Activated CD4-positive, alpha-beta memory T cell treated with anti-CD3 and anti-CD28 coated beads for 36 hours (primary cell): Measurements from ENCODE around the gene CEMIP. TPM values are rescaled to one million over a fixed set of nuclear protein-coding genes. Genes with fewer than 3 reads are reported as not detected.

Experiments
- CTCF ChIA-PET: fragments of 350-600 bp; sonication (Branson Sonifier 250); formaldehyde crosslinking; loops from one replicate; lab custom pipeline; 2021; ENCODE audit warnings: antibody characterized with exemption, inconsistent platforms; lab: Charles Lee
- POLR2A ChIA-PET: fragments of 350-600 bp; sonication (Branson Sonifier 250); formaldehyde crosslinking; loops from one replicate; lab custom pipeline; 2021; ENCODE audit warnings: antibody characterized with exemption; lab: Charles Lee
- DNase-seq: peaks from one replicate; pipeline ENCODE4 v3.0.0-alpha.2; 2020
- H3K27ac Mint-ChIP-seq: one replicate; pipeline ENCODE4 v1.8.0; 2021; ENCODE audit warnings: mixed read lengths
- H3K27me3 Mint-ChIP-seq: one replicate; pipeline ENCODE4 v1.8.0; 2021; ENCODE audit warnings: mixed read lengths
- H3K36me3 Mint-ChIP-seq: one replicate; pipeline ENCODE4 v1.8.0; 2021; ENCODE audit warnings: mixed read lengths
- H3K4me1 Mint-ChIP-seq: one replicate; pipeline ENCODE4 v1.8.0; 2021; ENCODE audit warnings: low read depth, mixed read lengths
- H3K4me3 Mint-ChIP-seq: one replicate; pipeline ENCODE4 v1.8.0; 2021; ENCODE audit warnings: mild to moderate bottlenecking, mixed read lengths
- H3K9me3 Mint-ChIP-seq: one replicate; pipeline ENCODE4 v1.8.0; 2021; ENCODE audit warnings: mixed read lengths
- intact Hi-C: fragments of 100-400 bp; cut with micrococcal nuclease; formaldehyde crosslinking; loops from one replicate; pipeline ENCODE4 v1.15.1; 2023
- total RNA-seq, 2 experiments: library from RNA; stranded (reverse); gene quantifications; one replicate each; pipeline ENCODE4 v1.2.3, GENCODE V29; 2021

The CEMIP gene
- total RNA-seq, 2 experiments from 2014 or later, result 0.07 TPM; not detected in 1

DNA sequence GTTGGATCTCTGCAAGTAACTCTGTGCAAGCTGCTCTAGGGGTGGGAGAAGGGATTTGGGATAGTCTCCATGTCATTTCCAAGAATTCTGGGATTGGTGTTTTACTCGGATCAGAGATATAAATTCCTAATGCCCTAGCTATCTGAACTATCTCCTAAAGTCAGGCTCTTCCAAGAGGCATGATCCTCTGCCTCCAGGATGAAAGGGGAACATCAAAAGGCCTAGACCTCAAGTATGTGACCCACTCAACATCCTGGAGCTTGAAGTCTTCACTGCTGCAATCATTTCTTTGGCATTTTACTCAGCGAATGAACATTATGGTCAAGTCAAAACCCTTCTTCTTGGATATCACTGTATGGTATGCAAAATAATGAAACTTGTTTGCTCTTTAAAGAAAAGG, 104.5 kb downstream of the CEMIP start:
- Mint-ChIP-seq H3K9me3 (no peaks in the 10 kb centered on the region), H3K27ac (no peak overlapping the region), H3K4me3 (no peak overlapping the region), H3K27me3 (no peaks in the 10 kb centered on the region), H3K36me3 (no peaks in the 10 kb centered on the region), H3K4me1 (peaks cover 2% of the 10 kb centered on the region)
- ChIA-PET CTCF (no interaction called here), POLR2A (no interaction called here)
- no peak for DNase-seq
- intact Hi-C loops, result no loop called here

DNA sequence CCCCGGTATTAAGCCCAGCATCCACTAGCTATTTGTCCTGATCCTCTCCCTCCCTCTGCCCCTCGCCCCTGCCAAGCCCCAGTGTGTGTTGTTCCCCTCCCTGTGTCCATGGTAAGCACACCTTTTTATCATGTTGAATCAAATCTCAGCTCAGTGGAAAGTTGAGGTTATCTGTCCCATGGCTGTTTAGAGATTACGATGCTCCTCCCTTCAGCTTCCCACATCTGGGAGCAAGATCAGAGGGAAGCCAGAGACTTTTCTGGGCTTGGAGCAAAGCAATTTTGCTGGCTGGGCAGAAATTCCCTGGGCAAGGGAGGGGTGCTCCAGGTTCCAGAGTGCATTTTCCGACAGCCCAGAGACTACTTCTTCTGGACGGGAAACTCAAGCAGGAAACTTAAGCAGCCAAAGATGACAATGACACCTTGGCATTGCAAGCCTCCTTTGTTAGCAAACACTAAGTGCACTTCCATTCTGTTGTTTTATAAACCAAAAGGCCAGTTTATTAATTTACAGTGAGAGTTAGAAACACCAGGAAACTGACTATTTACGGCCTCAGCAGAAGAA, 105.9 kb downstream of the CEMIP start:
- ChIA-PET POLR2A (no interaction called here), CTCF (no interaction called here)
- H3K27ac Mint-ChIP-seq, result no peak overlapping the region
- DNase-seq, result no peak
- H3K9me3 Mint-ChIP-seq, result no peaks in the 10 kb centered on the region
- no peak overlapping the region for H3K4me3 Mint-ChIP-seq
- peaks cover 5% of the 10 kb centered on the region for H3K4me1 Mint-ChIP-seq
- no peaks in the 10 kb centered on the region for H3K36me3 Mint-ChIP-seq
- H3K27me3 Mint-ChIP-seq, result no peaks in the 10 kb centered on the region
- intact Hi-C loops, result no loop called here

DNA sequence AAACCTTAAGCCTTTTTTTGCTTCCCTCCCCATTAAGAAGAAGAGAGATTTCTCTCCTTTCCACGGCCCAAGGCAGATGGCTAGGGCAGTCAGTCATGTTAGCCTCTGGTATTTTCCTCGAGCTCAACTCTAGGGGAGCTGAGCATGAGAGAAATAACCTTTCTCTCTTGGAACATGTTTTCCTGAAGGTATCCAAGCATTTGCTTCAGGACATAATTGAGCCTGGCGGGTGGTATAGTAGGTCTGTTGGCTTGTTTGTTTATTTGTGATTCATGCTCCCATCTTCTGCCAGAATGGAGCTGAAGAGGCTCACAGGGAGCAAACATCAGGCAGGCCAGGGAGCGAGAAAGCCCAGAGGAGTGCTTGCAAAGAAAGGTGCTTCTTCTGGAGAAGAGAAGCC, 108.0 kb downstream of the CEMIP start:
- Mint-ChIP-seq H3K4me1 (peaks cover 5% of the 10 kb centered on the region), H3K4me3 (no peak overlapping the region), H3K36me3 (no peaks in the 10 kb centered on the region), H3K27ac (no peak overlapping the region), H3K27me3 (no peaks in the 10 kb centered on the region), H3K9me3 (no peaks in the 10 kb centered on the region)
- no peak for DNase-seq
- ChIA-PET POLR2A (no interaction called here), CTCF (no interaction called here)
- intact Hi-C loops, result no loop called here

DNA sequence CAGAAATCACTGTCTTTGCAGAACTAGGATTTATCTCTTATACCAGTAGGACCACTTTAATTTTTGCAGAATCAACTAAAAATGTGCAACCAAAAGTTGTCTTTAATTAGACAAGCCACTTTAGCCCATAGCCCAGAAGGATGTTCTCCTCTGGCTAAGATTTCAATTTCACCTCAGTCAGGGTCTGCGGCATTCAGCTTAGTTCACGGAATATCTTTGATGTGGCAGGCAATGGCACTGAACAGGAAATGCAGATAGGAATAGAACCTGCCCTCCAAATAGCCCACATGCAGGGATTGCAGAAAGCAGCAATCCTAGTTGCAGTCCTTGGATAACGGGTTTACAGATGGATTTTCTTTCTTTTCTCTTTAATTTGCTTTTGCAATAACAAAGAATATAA, 109.7 kb downstream of the CEMIP start:
- intact Hi-C loops, result no loop called here
- H3K27me3 Mint-ChIP-seq, result no peaks in the 10 kb centered on the region
- H3K9me3 Mint-ChIP-seq, result no peaks in the 10 kb centered on the region
- H3K27ac Mint-ChIP-seq, result no peak overlapping the region
- no peaks in the 10 kb centered on the region for H3K36me3 Mint-ChIP-seq
- ChIA-PET POLR2A (no interaction called here), CTCF (no interaction called here)
- peaks cover 5% of the 10 kb centered on the region for H3K4me1 Mint-ChIP-seq
- no peak for DNase-seq
- no peak overlapping the region for H3K4me3 Mint-ChIP-seq

DNA sequence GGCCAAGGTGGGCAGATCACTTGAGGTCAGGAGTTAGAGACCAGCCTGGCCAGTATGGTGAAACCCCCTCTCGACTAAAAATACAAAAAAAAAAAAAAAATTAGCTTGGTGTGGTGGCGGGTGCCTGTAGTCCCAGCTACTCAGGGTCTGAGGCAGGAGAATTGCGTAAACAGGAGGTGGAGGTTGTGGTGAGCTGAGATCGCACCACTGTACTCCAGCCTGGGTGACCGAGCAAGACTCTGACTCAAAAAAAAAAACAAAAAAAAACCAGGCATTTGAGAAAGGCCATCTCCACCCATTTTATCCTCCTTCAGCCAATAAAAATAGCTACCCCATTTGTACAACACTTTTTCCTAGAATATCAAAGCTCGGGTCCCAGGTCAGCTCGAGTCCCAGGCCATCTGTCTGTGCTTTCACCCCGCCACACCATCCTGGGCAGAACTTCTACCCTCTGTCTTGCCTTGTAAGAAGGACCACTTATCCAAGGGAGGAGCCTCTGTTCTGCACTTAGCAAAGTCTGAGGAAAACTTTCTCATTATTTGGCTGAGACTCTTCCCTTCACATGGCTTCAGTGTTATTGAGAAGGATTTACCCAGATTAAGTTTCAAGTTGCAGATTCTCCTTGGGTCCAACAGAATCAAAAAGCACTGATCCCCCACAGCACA, 111.3 kb downstream of the CEMIP start:
- ChIA-PET CTCF (no interaction called here), POLR2A (interaction anchor here (0.6 to 0.7 kb wide), 2 partner anchors 30 to 1351 kb away, joined by 3 to 4 read pairs; no protein-coding TSS in a partner anchor)
- H3K27me3 Mint-ChIP-seq, result no peaks in the 10 kb centered on the region
- no peak overlapping the region for H3K4me3 Mint-ChIP-seq
- intact Hi-C loops, result no loop called here
- no peaks in the 10 kb centered on the region for H3K9me3 Mint-ChIP-seq
- DNase-seq, result no peak
- peaks cover under 1% of the 10 kb centered on the region for H3K36me3 Mint-ChIP-seq
- H3K27ac Mint-ChIP-seq, result no peak overlapping the region
- H3K4me1 Mint-ChIP-seq, result peaks cover 5% of the 10 kb centered on the region

DNA sequence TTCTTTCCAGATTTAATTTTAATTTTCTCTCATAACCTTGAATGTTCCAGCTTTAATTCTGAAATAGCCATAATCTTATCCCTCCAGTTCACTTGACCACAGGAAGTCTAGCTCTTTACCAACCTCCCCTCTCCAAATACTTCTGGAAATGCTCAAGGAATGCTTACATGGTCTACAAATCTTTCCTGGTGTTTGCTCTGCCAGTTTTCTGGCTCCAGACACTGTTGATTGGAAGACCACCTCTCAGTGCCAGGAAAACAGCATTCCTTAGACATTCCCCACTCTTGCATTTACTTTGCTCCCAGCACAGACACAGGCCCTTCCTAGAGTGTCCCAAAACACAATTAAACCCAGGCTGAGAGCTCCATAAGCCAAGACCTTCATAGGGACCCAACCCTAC, 111.8 kb downstream of the CEMIP start:
- ChIA-PET POLR2A (interaction anchor here (0.7 kb wide), 1 partner anchor 1350 kb away, joined by 3 read pairs; no protein-coding TSS in a partner anchor), CTCF (no interaction called here)
- DNase-seq, result no peak
- intact Hi-C loops, result no loop called here
- Mint-ChIP-seq H3K9me3 (peaks cover 3% of the 10 kb centered on the region), H3K4me3 (no peak overlapping the region), H3K36me3 (peaks cover 4% of the 10 kb centered on the region), H3K27ac (no peak overlapping the region), H3K4me1 (peaks cover 5% of the 10 kb centered on the region), H3K27me3 (no peaks in the 10 kb centered on the region)

DNA sequence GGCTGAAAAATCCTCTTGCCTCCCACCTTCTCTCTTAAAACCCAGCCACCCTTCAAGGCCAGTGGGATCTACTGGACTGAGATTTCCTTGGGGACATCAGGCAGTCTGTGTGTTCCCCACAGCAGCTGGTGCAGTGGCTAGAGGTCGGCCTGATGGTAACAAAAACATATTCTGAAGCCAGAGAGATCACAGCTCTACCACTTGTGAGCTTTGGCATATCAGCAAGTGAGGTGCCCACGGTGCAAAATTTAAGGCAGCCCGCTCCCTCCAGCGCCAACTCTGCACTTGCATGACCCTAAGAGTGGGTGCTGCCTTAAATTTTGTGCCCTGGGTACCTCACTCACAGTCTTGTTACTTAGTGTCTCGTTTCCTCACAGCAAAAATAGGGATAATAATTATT, 113.2 kb downstream of the CEMIP start:
- Mint-ChIP-seq H3K27me3 (no peaks in the 10 kb centered on the region), H3K4me1 (peaks cover 5% of the 10 kb centered on the region), H3K36me3 (peaks cover 17% of the 10 kb centered on the region), H3K9me3 (peaks cover 13% of the 10 kb centered on the region), H3K4me3 (no peak overlapping the region), H3K27ac (no peak overlapping the region)
- intact Hi-C loops, result no loop called here
- ChIA-PET POLR2A (no interaction called here), CTCF (no interaction called here)
- no peak for DNase-seq

DNA sequence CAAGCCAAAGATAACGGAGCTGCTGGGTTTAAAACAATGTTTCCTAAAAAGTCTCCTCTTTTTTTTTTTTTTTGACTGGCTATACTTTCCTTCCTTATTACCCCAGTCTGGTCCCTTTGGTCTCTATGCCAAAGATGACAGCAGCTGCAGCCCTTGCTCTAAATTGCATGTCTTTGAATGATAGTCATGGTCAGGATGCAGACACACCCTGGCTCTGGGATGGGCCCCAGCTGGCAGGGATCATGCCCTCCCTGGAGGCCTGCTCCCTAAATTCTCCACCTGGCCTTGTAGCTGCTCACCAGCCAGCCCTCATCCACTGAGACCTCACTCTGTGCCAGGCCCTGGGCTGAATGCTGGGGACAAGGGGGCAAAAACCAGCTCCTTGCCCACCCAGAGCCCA, 114.6 kb downstream of the CEMIP start:
- Mint-ChIP-seq H3K4me3 (no peak overlapping the region), H3K36me3 (peaks cover 18% of the 10 kb centered on the region), H3K27me3 (no peaks in the 10 kb centered on the region), H3K9me3 (peaks cover 13% of the 10 kb centered on the region), H3K27ac (no peak overlapping the region), H3K4me1 (peaks cover 1% of the 10 kb centered on the region)
- ChIA-PET POLR2A (no interaction called here), CTCF (no interaction called here)
- intact Hi-C loops, result no loop called here
- DNase-seq, result no peak

DNA sequence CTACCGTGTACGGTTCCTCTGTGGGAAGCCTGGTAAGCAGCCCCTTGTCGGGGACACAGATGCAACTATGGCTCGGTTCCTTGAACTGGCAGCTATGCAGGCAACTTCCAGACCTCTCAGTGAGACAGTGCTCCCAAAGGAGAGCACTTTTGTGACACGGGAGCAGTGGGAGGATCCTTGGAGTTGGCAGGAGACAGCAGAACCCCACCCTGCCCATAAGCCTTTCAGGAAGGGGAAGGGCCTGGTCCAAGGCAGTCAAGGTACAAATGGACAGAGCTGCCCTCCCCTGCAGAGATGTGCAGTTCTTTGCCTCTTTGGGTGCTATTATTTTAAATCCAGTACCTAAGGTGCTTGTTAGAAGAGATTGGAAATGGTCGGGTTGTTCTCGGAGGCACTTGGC, 115.9 kb downstream of the CEMIP start:
- Mint-ChIP-seq H3K4me3 (no peak overlapping the region), H3K27me3 (no peaks in the 10 kb centered on the region), H3K4me1 (no peaks in the 10 kb centered on the region), H3K36me3 (peaks cover 18% of the 10 kb centered on the region), H3K9me3 (peaks cover 13% of the 10 kb centered on the region), H3K27ac (no peak overlapping the region)
- DNase-seq, result no peak
- intact Hi-C loops, result no loop called here
- CTCF ChIA-PET, result no interaction called here
- POLR2A ChIA-PET, result interaction anchor here (0.7 kb wide), 1 partner anchor 218 kb away, joined by 3 read pairs; no protein-coding TSS in a partner anchor

DNA sequence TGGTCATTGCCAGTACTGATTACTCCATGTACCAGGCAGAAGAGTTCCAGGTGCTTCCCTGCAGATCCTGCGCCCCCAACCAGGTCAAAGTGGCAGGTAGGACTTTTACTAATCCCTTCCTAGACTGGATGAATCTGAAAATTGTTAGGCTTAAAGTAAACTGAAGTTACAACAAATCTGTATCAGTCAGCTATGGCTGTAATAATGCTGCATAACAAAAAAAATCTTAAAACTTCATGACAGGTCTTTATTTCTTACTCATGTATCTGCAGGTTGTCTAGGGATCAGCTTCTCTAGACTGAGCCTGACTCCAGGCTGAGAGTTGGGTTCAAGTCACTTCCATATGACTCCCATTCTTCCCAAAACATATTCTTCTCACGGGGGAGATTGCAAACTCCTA, 116.8 kb downstream of the CEMIP start:
- Mint-ChIP-seq H3K36me3 (peaks cover 18% of the 10 kb centered on the region), H3K9me3 (peaks cover 13% of the 10 kb centered on the region), H3K4me1 (no peaks in the 10 kb centered on the region), H3K4me3 (no peak overlapping the region), H3K27me3 (no peaks in the 10 kb centered on the region), H3K27ac (no peak overlapping the region)
- no peak for DNase-seq
- ChIA-PET POLR2A (no interaction called here), CTCF (no interaction called here)
- intact Hi-C loops, result no loop called here

DNA sequence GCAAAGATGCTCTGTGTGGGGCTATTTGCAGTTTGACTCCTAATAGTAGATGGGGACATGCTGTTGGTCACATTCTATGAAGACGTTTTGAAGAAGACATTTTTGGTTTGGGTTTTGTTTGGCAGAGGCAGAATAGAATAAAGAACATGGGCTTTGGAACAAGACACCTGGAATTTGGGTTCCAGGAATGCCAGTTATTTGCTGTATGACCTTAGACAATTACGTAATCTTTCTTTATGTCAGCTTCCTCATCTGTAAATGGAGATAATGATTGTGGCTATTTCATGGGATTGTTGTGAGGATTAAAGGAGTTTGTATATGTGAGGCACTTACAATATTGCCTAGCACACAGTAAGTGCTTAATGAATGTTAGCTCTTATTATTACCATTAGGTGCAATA, 118.9 kb downstream of the CEMIP start:
- DNase-seq, result no peak
- intact Hi-C loops, result no loop called here
- Mint-ChIP-seq H3K27ac (no peak overlapping the region), H3K4me1 (no peaks in the 10 kb centered on the region), H3K27me3 (no peaks in the 10 kb centered on the region), H3K9me3 (peaks cover 13% of the 10 kb centered on the region), H3K4me3 (no peak overlapping the region), H3K36me3 (peaks cover 18% of the 10 kb centered on the region)
- POLR2A ChIA-PET, result no interaction called here
- CTCF ChIA-PET, result no interaction called here

DNA sequence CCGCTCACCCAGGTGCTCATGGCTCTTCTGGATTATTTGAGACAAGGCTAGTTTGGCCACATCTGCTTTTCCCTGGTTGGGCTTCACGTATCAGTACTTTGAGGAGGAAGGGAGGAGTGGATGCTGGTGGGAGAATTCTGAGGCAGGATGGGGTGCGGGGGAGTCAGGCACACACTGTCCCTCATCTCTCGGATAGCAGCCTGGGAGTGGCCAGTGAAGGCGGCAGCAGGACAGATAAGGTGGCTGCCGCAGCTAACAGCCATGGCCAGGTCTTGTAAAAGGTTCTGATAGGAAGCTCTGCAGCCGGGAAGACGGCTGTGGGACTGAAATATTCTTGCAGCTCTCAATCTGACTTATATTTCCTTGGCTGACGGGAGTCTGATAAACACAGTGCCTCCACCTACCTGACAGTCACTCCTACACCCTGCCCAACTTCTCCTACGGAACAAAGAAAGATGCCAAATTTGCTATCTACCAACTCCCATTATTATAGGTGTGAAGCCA, 123.2 kb downstream of the CEMIP start:
- CTCF ChIA-PET, result no interaction called here

DNA sequence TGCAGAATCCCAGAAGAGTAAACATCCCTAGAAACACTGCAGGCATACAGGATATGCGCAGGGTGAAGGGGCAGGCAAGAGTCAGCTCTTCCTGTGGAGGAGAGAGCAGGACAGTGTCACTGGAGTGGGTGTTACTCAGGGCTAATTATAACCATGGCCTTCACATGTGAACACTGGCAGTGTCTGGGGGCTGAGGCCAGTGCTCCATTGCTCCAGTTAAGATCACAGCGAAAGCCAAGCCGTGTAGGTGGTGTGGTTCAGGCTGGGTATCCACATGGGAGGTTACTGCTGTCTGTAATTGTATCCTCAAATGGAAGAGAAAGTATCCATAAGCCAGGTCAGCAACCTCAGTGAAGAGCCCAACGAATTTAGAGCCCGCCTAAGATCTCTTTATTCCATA, 125.8 kb downstream of the CEMIP start:
- POLR2A ChIA-PET, result no interaction called here
- H3K9me3 Mint-ChIP-seq, result peaks cover 4% of the 10 kb centered on the region
- H3K4me1 Mint-ChIP-seq, result no peaks in the 10 kb centered on the region
- peaks cover 11% of the 10 kb centered on the region for H3K36me3 Mint-ChIP-seq
- CTCF ChIA-PET, result no interaction called here
- no peak overlapping the region for H3K27ac Mint-ChIP-seq
- intact Hi-C loops, result no loop called here
- no peak overlapping the region for H3K4me3 Mint-ChIP-seq
- no peaks in the 10 kb centered on the region for H3K27me3 Mint-ChIP-seq
- DNase-seq, result no peak

More for the DNA sequence above, 123.2 kb downstream of the CEMIP start:
- no peak overlapping the region for H3K4me3 Mint-ChIP-seq
- DNase-seq, result no peak
- no peaks in the 10 kb centered on the region for H3K4me1 Mint-ChIP-seq
- no peaks in the 10 kb centered on the region for H3K9me3 Mint-ChIP-seq
- no peaks in the 10 kb centered on the region for H3K27me3 Mint-ChIP-seq
- H3K27ac Mint-ChIP-seq, result no peak overlapping the region
- intact Hi-C loops, result no loop called here
- POLR2A ChIA-PET, result no interaction called here
- peaks cover 2% of the 10 kb centered on the region for H3K36me3 Mint-ChIP-seq
